HG02885 (cell line): ENCODE measurements around the gene COMMD7.
A peak's percentile ranks its signal among the peaks of the same experiment; 100 is the strongest.

Source experiments
- ATAC-seq: cut with Tn5 transposase; IDR thresholded peaks from one replicate; pipeline ENCODE4 v1.9.1; 2021; ENCODE audit warnings: mild to moderate bottlenecking; ENCODE audit not compliant: unreplicated experiment, poor library complexity

Gene COMMD7

DNA sequence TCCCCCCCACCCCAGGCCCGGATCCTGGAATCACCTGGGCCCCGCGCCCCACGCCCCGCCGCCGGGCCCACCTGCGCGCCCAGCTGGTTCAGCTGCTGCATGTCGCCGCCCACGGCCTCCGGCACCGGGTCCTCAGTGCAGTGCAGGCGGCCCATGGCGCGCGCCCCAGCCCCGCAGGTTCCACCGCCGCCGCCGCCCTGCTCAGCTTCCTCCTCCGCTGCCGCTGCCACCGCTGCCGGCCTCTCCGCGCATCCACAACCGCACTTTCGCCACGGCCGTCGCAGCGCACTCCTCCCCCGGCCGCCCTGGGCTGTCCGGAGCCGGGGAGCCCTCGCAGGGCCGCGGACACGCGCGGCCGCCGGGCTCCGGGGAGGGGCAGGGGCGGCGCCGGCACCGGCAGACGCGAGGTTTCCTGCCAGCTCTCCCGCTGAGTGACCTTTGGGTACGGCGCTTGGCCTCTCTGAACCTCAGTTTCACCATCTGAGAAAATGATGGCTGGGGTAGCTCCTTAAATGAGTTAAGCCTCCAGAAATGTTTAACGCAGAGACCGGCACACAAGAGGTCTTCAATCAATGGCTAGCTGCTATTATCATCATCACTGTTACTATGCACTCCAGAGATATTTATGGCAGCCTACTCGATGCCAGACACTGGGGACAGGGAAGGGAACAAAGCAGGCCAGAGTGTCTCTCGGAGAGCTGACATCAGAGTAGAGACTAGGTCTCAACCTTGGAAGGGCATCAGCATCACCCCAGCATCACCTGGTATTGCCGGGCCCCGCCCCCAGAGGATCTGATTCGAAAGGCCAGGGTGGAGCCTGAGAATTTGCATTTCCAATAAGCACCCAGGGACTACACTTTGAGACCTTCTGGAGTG, at the start of gene COMMD7:
TSS of gene COMMD7 (minus strand) at position 231 of the 876 bp plus-strand sequence. CDS start at position 155, 76 bp downstream.
- peak; percentile 63 for ATAC-seq

GRCh38 chr20:32792731-32793458, 49.6 kb upstream of the COMMD7 start:
- ATAC-seq: no peak

DNA sequence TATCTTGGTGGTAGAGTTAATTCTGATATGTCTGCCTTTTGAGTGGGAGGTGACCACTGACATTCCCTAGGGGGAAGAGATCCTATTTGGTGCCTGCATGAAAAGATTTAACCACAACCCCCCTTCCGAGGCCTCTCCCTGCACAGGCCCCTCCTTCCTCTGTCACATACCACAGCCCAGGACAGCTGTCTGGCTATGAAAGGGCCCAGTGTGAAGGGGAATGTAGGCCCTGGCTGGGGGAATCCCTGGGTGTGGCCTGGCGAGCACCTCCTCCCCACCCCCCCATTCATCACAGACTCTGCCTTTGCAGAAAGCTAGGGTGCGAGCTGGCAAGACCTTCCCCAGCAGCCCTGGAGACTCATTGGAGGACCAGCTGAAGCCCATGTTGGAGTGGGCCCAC, 49.0 kb upstream of the COMMD7 start:
- ATAC-seq: peak; percentile 86

- no peak for ATAC-seq
These were observed 47.4 kb upstream of the COMMD7 start for GRCh38 chr20:32790751-32791057.

- peak; percentile 62 for ATAC-seq
These were observed 46.9 kb upstream of the COMMD7 start for GRCh38 chr20:32789896-32790750.

GRCh38 chr20:32787168-32787567, 43.9 kb upstream of the COMMD7 start:
- ATAC-seq: no peak

- ATAC-seq: no peak
These were observed 42.9 kb upstream of the COMMD7 start for GRCh38 chr20:32786059-32786760.

GRCh38 chr20:32784369-32785080, 41.3 kb upstream of the COMMD7 start:
- ATAC-seq: no peak

GRCh38 chr20:32780749-32781655, 37.7 kb upstream of the COMMD7 start:
- no peak for ATAC-seq

DNA sequence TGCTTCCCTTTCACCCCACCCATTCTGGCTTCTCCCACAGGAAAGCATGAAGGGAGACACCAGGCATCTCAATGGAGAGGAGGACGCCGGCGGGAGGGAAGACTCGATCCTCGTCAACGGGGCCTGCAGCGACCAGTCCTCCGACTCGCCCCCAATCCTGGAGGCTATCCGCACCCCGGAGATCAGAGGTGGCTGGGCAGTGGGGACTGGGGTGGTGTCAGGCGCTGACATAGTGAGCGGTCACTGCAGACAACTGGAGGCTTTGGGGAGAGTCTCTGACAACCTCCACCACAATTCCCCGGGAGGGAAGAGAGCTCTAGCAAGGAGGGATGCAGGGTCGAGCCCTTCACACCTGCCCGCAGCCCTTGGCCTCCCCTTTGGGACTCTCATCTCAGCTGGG, 37.0 kb upstream of the COMMD7 start:
- ATAC-seq: no peak

- no peak for ATAC-seq
These were observed 36.4 kb upstream of the COMMD7 start for GRCh38 chr20:32779500-32780211.

GRCh38 chr20:32777177-32777956, 34.1 kb upstream of the COMMD7 start:
- ATAC-seq: no peak

- no peak for ATAC-seq
These were observed 32.2 kb upstream of the COMMD7 start for GRCh38 chr20:32775336-32775991.

DNA sequence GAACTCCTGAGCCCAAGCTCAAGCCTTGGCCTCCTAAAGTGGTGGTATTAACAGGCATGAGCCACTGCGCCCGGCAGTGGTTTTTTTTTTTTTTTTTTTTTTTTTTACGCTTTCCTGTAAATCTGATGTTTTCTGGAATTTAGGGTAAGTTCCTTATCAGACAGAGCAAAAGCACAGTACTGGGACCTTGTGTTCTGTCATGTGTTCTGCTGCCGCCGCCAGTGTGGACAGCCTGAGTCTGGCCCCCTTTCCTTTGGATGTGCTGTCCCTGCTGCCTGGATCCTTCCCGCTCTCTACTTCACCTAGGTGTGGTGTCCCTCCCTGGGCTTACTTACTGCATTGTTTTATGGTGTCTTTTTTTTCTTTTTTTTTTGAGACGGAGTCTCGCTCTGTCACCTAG, 30.6 kb upstream of the COMMD7 start:
- no peak for ATAC-seq

GRCh38 chr20:32773223-32773622, 30.0 kb upstream of the COMMD7 start:
- no peak for ATAC-seq

DNA sequence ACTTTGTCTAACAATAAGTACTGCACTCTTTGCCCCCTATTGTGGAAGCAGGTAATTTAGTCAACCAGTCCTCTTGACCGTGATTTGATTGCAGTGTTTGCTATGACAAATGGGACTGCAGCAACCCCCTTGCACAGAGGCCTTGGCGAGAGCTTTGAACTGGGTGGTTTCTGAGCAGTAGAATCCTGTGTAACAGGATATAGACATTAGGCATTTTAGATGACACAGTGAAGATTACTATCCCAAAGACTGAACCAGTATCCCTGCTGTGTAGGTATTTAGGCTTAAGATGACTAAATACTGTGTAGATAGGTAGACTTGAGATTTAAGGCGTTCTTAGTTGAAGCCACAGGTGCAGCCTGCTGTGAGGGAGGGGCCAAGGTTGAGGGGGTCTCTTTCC, 28.8 kb upstream of the COMMD7 start:
- no peak for ATAC-seq
